Tibial artery (tissue), 4 donors: ENCODE results near the gene TSN.

Experiments used
- DNase-seq, 2 donors: peaks; one replicate each; pipeline ENCODE4 v3.0.0-alpha.2; 2019
- H3K27ac ChIP-seq, 2 donors: fragments of 200-600 bp; sonication (generic) in 1 of 2; 1 replicate in 1 of 2; 2 replicates in 1 of 2; pipeline ENCODE4 v1.5.1; 2018 to 2019; ENCODE audit warnings: mild to moderate bottlenecking in 1 of 2
- H3K27me3 ChIP-seq, 2 donors: fragments of 200-600 bp; sonication (generic) in 1 of 2; one replicate each; pipeline versions ENCODE4 v1.5.1 to v1.6.0; 2016 to 2019
- H3K36me3 ChIP-seq, 3 donors: fragments of 200-600 bp; sonication (generic) in 2 of 3; one replicate each; pipeline ENCODE4 v1.5.1; 2016 to 2019; ENCODE audit warnings: mild to moderate bottlenecking in 2 of 3
- H3K4me1 ChIP-seq, 4 donors: fragments of 200-600 bp; sonication (generic) in 2 of 4; 1 replicate in 3 of 4; 2 replicates in 1 of 4; pipeline ENCODE4 v1.5.1; 2016 to 2019
- H3K4me3 ChIP-seq, 2 donors: fragments of 200-600 bp; sonication (generic) in 1 of 2; 1 replicate in 1 of 2; 2 replicates in 1 of 2; pipeline ENCODE4 v1.5.1; 2018 to 2019; ENCODE audit warnings: mild to moderate bottlenecking in 2 of 2
- H3K9me3 ChIP-seq, 3 donors: fragments of 200-600 bp; sonication (generic) in 1 of 3; one replicate each; pipeline ENCODE4 v1.5.1; 2016 to 2019
- intact Hi-C: fragments of 100-400 bp; cut with DNase I; formaldehyde crosslinking; loops from one replicate; pipeline ENCODE4 v1.15.0; 2023; ENCODE audit warnings: low total_unique reads
- TF ChIP-seq, protein P1 (sequence below), 2 experiments: fragments of 200-600 bp in 1 of 2; fragments of 450-650 bp in 1 of 2; IDR thresholded peaks; one replicate each; pipeline ENCODE4 v1.5.1; 2017 to 2019; ENCODE audit warnings: antibody characterized with exemption in 2 of 2, mild to moderate bottlenecking in 1 of 2, moderate library complexity in 1 of 2

TSN gene

DNA sequence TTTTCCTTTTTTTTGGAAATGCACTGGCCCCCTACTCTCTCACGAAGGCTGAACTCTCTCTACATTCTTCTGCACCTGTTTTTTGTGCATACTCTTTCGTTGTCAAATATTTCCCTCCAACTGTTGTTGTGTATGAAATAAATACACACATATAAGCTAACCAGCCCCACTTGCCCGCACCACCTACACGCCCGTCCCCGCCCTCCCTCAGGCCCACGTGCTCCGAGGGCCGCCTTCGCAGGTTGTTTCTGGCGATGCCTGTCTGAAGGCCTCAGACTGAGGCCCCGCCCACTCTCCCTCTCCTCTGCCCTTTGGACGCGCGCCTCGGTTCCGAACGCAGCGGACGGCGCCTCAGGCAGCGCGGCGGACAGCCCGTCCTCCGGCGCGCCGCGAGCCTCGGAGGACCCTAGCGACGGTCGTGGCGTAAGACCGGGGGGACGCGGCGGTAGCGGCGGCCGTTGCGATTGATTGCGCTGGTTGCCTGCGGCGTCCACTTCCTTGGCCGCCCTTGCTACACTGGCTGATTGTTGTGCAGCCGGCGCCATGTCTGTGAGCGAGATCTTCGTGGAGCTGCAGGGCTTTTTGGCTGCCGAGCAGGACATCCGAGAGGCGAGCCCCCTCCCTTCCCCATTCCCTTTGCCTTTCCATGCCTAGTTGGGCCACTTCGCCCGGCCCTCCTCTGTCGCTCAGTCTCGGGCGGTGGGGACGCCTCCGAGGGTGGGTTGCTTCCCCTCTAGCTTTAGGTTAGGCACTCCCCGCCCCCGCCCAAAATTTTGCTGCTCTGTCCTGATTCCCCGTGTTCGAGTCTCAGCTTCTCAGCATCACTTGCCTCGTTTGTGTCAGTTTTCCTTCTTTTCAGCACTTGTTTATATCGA, at the start of gene TSN:
Gene TSN (plus strand): TSS at position 415 of the 875 bp plus-strand sequence. CDS start 129 bp downstream, at position 544.
- Histone ChIP-seq H3K4me3 (peak within 1 kb of the TSS; percentile 79 to 89), H3K9me3 (no peaks in the 10 kb centered on the region), H3K27ac (peak within 1 kb of the TSS; percentile 70 to 82), H3K4me1 (peaks cover 0 to 26% (median 10%) of the 10 kb centered on the region in 4 donors), H3K27me3 (no peaks in the 10 kb centered on the region), H3K36me3 (peaks cover 8 to 18% (median 10%) of the 10 kb centered on the region in 3 donors)
- peak; percentile 98 for DNase-seq
- TF ChIP-seq, protein P1, sequence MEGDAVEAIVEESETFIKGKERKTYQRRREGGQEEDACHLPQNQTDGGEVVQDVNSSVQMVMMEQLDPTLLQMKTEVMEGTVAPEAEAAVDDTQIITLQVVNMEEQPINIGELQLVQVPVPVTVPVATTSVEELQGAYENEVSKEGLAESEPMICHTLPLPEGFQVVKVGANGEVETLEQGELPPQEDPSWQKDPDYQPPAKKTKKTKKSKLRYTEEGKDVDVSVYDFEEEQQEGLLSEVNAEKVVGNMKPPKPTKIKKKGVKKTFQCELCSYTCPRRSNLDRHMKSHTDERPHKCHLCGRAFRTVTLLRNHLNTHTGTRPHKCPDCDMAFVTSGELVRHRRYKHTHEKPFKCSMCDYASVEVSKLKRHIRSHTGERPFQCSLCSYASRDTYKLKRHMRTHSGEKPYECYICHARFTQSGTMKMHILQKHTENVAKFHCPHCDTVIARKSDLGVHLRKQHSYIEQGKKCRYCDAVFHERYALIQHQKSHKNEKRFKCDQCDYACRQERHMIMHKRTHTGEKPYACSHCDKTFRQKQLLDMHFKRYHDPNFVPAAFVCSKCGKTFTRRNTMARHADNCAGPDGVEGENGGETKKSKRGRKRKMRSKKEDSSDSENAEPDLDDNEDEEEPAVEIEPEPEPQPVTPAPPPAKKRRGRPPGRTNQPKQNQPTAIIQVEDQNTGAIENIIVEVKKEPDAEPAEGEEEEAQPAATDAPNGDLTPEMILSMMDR (IDR thresholded peaks at IDR 0.05) = peak in 1 of 2 experiments; percentile 24
- intact Hi-C loops = loop anchor here (1.0 kb wide), 1 partner anchor 19 kb away; the partner anchor contains the start of gene NIFK

DNA sequence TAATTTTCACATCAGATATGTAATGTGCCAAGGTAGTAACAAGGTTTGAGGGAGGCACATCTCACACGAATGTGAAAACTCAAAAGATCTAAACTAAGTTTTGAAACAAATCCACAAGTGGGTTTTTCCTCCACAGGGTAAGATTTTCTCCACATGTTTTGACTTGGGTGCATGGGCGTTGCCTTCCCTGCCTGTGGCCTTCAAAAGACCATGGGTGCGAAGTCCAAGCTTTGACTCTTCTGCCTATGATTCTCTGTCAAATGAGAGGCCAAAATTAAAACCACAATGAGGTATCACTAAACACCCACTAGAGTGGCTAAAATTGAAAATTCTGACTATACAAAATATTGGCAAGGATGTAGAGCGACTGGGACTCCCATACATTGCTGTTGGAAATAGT, 49.5 kb upstream of the TSN start:
- H3K4me3 ChIP-seq = no peak overlapping the region
- no peaks in the 10 kb centered on the region for H3K36me3 ChIP-seq
- TF ChIP-seq, protein P1 (IDR thresholded peaks at IDR 0.05) = no peak
- intact Hi-C loops = no loop called here
- DNase-seq = no peak
- H3K27ac ChIP-seq = no peak overlapping the region
- H3K4me1 ChIP-seq = peaks cover 0 to 9% (median 0%) of the 10 kb centered on the region in 4 donors
- no peaks in the 10 kb centered on the region for H3K9me3 ChIP-seq
- H3K27me3 ChIP-seq = no peaks in the 10 kb centered on the region

DNA sequence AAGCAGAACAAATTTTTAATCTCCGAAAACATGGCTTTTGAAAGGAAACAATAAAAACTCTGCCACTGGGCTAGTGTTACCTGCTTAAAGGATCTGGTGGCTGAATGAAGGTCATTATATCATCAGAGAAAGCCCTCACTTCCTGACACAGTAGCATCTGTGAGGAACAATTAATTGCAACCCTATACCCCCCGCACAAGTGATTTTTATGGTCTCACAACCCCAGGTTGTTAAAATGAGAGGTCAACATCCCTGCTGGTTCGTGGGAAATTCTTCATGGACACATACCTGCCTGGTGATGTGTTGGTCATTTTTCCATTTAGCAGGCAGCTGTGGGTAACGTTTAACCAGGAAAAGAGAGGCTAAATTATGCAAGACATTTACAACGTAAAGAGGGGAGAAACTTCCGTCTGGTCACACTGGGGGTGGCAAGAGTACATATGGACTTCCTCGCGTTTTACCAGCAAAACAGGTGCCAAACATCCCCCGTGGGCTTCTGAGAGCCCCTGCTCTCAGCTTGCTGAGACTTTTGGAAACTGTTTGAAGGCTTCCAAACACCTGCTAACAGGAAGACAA, 48.0 kb upstream of the TSN start:
- no peak overlapping the region for H3K4me3 ChIP-seq
- TF ChIP-seq, protein P1 (IDR thresholded peaks at IDR 0.05) = no peak
- H3K36me3 ChIP-seq = no peaks in the 10 kb centered on the region
- no peaks in the 10 kb centered on the region for H3K27me3 ChIP-seq
- H3K27ac ChIP-seq = no peak overlapping the region
- intact Hi-C loops = no loop called here
- DNase-seq = peak in 1 of 2 donors; percentile 3
- H3K9me3 ChIP-seq = no peaks in the 10 kb centered on the region
- H3K4me1 ChIP-seq = peaks cover 0 to 18% (median 0%) of the 10 kb centered on the region in 4 donors

DNA sequence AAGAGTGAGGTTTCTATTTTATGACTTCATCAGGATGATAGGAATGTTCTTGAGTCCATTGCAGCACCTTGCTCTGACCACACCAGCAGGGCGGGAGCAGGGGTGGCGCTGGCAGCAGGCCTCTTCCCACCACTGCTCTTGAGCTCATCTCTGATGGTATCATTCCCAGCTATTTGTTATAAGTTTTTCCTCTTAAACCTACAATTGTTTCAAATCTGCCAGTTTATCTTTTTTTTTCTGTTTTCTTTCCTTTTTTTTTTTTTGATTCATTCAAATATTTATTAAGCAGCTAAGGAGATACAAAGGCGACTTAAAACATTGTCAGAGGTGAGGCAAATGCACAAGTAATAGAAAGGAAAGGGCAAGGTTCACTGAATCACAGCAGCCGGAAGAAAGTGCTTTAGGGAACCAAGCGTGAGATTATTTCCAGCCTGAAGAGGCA, 47.5 kb upstream of the TSN start:
- Histone ChIP-seq H3K4me1 (peaks cover 0 to 18% (median 0%) of the 10 kb centered on the region in 4 donors), H3K4me3 (no peak overlapping the region), H3K27me3 (no peaks in the 10 kb centered on the region), H3K27ac (no peak overlapping the region), H3K36me3 (no peaks in the 10 kb centered on the region), H3K9me3 (no peaks in the 10 kb centered on the region)
- TF ChIP-seq, protein P1 (IDR thresholded peaks at IDR 0.05) = no peak
- peak in 1 of 2 donors; percentile 7 for DNase-seq
- intact Hi-C loops = no loop called here

DNA sequence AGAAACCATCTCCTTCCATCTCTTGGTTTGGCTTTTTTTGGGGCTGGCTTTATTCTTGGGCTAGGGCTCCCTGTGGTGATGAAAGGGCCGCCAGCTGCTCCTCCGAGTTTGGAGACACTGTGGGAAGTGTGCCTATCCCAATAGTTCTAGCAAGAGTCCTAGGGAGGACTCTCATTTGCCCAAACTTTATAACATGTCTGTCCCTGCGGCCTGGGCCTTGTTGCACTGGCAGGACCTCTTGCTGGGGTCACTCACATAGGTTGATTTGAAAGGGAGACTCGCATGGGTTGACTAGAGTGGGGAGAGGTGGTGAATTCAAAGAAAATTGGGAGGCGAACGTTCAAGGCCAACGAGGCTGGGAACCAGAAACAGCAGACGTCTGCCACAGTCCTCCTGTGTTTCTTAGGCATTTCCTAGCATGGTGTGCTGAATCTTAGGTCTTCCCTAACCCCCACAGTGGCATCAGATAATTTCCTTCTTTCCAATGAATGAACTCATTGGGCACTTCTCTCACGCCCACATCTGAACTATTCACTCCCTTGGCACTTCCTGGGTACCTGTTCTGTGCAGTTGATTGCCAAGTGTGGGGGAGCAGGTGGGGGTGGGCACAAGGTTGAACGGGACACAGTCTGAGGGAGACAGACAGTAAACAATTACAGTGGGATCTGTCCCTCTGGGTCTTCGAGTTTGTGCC, 45.5 kb upstream of the TSN start:
- H3K4me1 ChIP-seq = peaks cover 0 to 18% (median 0%) of the 10 kb centered on the region in 4 donors
- H3K27ac ChIP-seq = no peak overlapping the region
- H3K4me3 ChIP-seq = no peak overlapping the region
- peak in 1 of 2 donors; percentile 20 for DNase-seq
- H3K36me3 ChIP-seq = no peaks in the 10 kb centered on the region
- no peaks in the 10 kb centered on the region for H3K9me3 ChIP-seq
- TF ChIP-seq, protein P1 (IDR thresholded peaks at IDR 0.05) = no peak
- intact Hi-C loops = no loop called here
- H3K27me3 ChIP-seq = no peaks in the 10 kb centered on the region
